Stomach (tissue), 9 donors: Measurements from ENCODE around the gene FOXN3. TPM values are rescaled to one million over a fixed set of nuclear protein-coding genes. Genes with fewer than 3 reads are reported as not detected.

ENCODE experiments used
- DNase-seq, 2 donors: peaks; one replicate each; pipeline versions ENCODE4 v3.0.0 to v3.0.0-alpha.2; 2013 to 2019
- H3K27ac ChIP-seq, 5 donors: fragments of 200-600 bp in 4 of 5; sonication (generic) in 4 of 5; one replicate each; pipeline ENCODE4 v1.5.1; 2013 to 2019; ENCODE audit warnings: mild to moderate bottlenecking in 1 of 5, moderate library complexity in 1 of 5
- H3K27me3 ChIP-seq, 3 donors: fragments of 200-600 bp; sonication (generic); one replicate each; pipeline ENCODE4 v1.5.1; 2017 to 2019; ENCODE audit warnings: mixed run types in 1 of 3
- H3K36me3 ChIP-seq, 4 donors: fragments of 200-600 bp; sonication (generic); 1 replicate in 3 of 4; 2 replicates in 1 of 4; pipeline ENCODE4 v1.5.1; 2016 to 2019
- H3K4me1 ChIP-seq, 4 donors: fragments of 200-600 bp; sonication (generic); one replicate each; pipeline ENCODE4 v1.5.1; 2016 to 2019
- H3K4me3 ChIP-seq, 4 donors: fragments of 200-600 bp; sonication (generic) in 3 of 4; one replicate each; pipeline ENCODE4 v1.5.1; 2016 to 2019; ENCODE audit warnings: mild to moderate bottlenecking in 1 of 4
- H3K9me3 ChIP-seq, 4 donors: fragments of 200-600 bp; sonication (generic); one replicate each; pipeline ENCODE4 v1.5.1; 2016 to 2019
- EP300 ChIP-seq: sonication (generic); formaldehyde crosslinking; IDR thresholded peaks from one replicate; pipeline ENCODE4 v1.6.1; 2017; ENCODE audit warnings: antibody characterized with exemption
- POLR2A ChIP-seq, 4 donors: fragments of 450-650 bp; IDR thresholded peaks; one replicate each; pipeline ENCODE4 v1.6.1; 2016; ENCODE audit warnings: antibody characterized with exemption in 4 of 4, control low read depth in 2 of 4, mild to moderate bottlenecking in 1 of 4, moderate library complexity in 1 of 4
- POLR2AphosphoS5 ChIP-seq, 3 donors: sonication (generic); formaldehyde crosslinking; IDR thresholded peaks; one replicate each; pipeline ENCODE4 v1.6.1; 2016; ENCODE audit warnings: antibody characterized with exemption in 3 of 3
- WGBS, 5 donors: extraction: QIAGEN DNeasy Blood & Tissue Kit in 3 of 5; methylation state at CpG; one replicate each; pipeline versions ENCODE4 v1.1.5 to v1.1.7; 2013 to 2018; 5-methylcytosine and 5-hydroxymethylcytosine counted together
- intact Hi-C: fragments of 100-400 bp; cut with DNase I; formaldehyde crosslinking; loops from one replicate; pipeline ENCODE4 v1.15.1; 2023; ENCODE audit warnings: low total_unique reads
- polyA plus RNA-seq, 3 donors: library from polyadenylated mRNA; stranded (reverse); fragments of 200-250 nt; gene quantifications; one replicate each; pipeline ENCODE4 v1.2.3, GENCODE V29; 2013
- total RNA-seq, 5 donors: library from RNA; depleted of rRNA; stranded (reverse); fragments of >200 nt; gene quantifications; one replicate each; pipeline versions ENCODE4 v1.1.0 to v1.2.3, GENCODE V29; 2014 to 2016
- TF ChIP-seq, protein P1 (sequence below), 7 experiments: fragments of 450-650 bp in 4 of 7; fragments of 200-600 bp in 3 of 7; sonication (generic) in 3 of 7; IDR thresholded peaks; one replicate each; pipeline ENCODE4 v1.5.1; 2016 to 2019; ENCODE audit warnings: antibody characterized with exemption in 7 of 7, control low read depth in 2 of 7, mild to moderate bottlenecking in 1 of 7
- donor health status: healthy with polysubstance abuse.
- donor health status: Bipolar disorder and iron deficiency.
- donor health status: healthy.

Gene FOXN3
- total and polyA plus RNA-seq, 8 donors, result 12.5 to 126 (median 56.6) TPM

DNA sequence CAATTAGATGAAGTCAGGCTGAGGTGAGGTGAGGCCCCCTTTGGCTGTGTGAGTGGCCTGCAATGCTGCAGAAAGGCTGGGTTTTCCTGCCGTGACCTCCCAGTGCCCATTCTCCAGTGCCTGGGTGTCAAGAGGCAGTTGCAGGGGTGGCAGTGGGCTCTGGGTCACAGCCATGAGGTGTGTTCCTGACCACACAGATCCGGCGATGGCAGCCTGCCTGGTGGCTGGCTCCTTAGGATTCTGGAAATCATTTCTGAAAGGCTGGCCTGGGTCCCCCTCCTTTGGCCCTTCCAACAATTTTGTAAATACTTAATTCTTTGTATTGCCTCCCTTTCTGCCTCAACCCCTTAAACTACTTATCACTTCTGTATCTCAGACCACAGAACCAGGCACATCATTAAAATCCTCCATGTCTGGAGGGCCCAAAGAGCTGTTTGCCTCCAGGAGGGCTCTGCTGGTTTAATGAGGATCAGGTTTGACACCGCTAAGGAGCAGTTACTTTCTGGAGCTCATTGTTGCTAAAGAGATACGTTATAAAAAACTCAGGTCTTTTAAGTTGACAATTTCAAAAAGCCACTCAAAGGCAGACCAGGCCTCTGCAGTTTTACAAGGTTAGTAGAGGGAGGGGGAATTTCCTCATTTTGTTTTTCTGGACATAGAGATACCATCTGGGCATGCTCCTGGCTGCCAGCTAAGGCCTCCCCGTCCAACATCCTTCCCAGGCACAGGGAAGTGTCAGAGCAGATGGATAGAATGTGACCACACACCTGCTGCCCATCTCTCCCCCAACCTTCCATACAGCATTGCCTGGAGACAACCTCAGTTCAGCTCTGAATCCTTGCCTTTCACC lies 204.4 kb downstream of the FOXN3 start:
- intact Hi-C loops, result no loop called here
- H3K36me3 ChIP-seq, result peaks cover 0 to 8% (median 0%) of the 10 kb centered on the region in 4 donors
- no peak overlapping the region for H3K27ac ChIP-seq
- no peak for TF ChIP-seq EP300
- TF ChIP-seq, protein P1, sequence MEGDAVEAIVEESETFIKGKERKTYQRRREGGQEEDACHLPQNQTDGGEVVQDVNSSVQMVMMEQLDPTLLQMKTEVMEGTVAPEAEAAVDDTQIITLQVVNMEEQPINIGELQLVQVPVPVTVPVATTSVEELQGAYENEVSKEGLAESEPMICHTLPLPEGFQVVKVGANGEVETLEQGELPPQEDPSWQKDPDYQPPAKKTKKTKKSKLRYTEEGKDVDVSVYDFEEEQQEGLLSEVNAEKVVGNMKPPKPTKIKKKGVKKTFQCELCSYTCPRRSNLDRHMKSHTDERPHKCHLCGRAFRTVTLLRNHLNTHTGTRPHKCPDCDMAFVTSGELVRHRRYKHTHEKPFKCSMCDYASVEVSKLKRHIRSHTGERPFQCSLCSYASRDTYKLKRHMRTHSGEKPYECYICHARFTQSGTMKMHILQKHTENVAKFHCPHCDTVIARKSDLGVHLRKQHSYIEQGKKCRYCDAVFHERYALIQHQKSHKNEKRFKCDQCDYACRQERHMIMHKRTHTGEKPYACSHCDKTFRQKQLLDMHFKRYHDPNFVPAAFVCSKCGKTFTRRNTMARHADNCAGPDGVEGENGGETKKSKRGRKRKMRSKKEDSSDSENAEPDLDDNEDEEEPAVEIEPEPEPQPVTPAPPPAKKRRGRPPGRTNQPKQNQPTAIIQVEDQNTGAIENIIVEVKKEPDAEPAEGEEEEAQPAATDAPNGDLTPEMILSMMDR (IDR thresholded peaks at IDR 0.05), result no peak
- no peak for TF ChIP-seq POLR2AphosphoS5 (IDR thresholded peaks at IDR 0.05)
- TF ChIP-seq POLR2A (IDR thresholded peaks at IDR 0.05), result no peak
- WGBS, 5 donors, result 62 to 82% (median 70%) methylated on average over 6 of the region's 6 CpGs
- no peak overlapping the region for H3K4me3 ChIP-seq
- no peaks in the 10 kb centered on the region for H3K27me3 ChIP-seq
- H3K4me1 ChIP-seq, result peaks cover 16 to 48% (median 34%) of the 10 kb centered on the region in 4 donors
- no peak for DNase-seq
- no peaks in the 10 kb centered on the region for H3K9me3 ChIP-seq

DNA sequence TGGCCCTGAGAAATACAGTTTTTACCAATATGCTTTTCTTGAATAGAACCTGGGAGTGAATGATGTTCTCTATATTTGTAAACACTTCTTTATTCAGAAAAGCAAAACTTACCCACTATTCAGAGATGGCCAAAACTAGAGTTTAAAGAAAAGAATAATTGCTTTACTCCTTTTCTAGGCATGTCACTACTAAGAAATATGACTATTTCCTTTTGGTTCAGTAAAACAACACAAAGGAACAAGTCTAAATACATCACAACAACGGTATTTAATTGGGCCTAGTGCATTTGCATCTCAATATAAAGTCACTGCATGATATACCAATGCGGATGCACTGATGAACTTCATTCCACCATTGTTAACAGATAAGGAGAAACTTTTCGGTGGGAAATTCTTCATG lies 207.5 kb downstream of the FOXN3 start:
- Histone ChIP-seq H3K4me1 (peaks cover 4 to 36% (median 19%) of the 10 kb centered on the region in 4 donors), H3K9me3 (peaks cover 0 to 5% (median 0%) of the 10 kb centered on the region in 4 donors), H3K4me3 (no peak overlapping the region), H3K27me3 (no peaks in the 10 kb centered on the region), H3K36me3 (peaks cover 0 to 14% (median 11%) of the 10 kb centered on the region in 4 donors), H3K27ac (no peak overlapping the region)
- intact Hi-C loops, result no loop called here
- 91 to 97% (median 93%) methylated on average over 3 of the region's 3 CpGs for WGBS, 5 donors
- DNase-seq, result no peak
- TF ChIP-seq, protein P1 (IDR thresholded peaks at IDR 0.05), result no peak
- TF ChIP-seq POLR2A (IDR thresholded peaks at IDR 0.05) (no peak), EP300 (no peak)

DNA sequence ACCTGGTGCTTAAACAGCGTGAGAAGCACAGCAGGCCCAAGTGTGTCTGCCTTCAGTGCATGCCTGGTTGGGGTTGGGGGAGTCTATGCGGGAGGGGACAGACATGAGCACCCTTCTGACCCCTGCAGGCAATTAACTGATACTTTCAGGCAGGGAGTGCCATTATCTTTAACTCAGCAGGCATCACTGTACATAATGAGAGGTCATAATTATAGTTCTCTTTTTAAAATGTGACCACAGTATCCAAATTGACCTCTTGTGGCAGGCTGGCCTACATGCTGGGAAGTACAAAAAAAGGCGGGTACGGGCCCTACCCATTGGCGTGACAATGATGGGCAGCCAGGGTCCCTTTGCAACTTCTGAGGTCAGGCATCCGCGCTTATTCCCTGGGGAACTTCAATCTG lies 209.1 kb downstream of the FOXN3 start:
- no peak overlapping the region for H3K27ac ChIP-seq
- H3K4me1 ChIP-seq, result peaks cover 3 to 33% (median 13%) of the 10 kb centered on the region in 4 donors
- H3K36me3 ChIP-seq, result peaks cover 0 to 13% (median 10%) of the 10 kb centered on the region in 4 donors
- no peaks in the 10 kb centered on the region for H3K27me3 ChIP-seq
- WGBS, 5 donors, result 77 to 92% (median 83%) methylated on average over 7 of the region's 7 CpGs
- peaks cover 0 to 5% (median 0%) of the 10 kb centered on the region in 4 donors for H3K9me3 ChIP-seq
- no peak for TF ChIP-seq POLR2A (IDR thresholded peaks at IDR 0.05)
- H3K4me3 ChIP-seq, result no peak overlapping the region
- intact Hi-C loops, result no loop called here
- DNase-seq, result no peak

DNA sequence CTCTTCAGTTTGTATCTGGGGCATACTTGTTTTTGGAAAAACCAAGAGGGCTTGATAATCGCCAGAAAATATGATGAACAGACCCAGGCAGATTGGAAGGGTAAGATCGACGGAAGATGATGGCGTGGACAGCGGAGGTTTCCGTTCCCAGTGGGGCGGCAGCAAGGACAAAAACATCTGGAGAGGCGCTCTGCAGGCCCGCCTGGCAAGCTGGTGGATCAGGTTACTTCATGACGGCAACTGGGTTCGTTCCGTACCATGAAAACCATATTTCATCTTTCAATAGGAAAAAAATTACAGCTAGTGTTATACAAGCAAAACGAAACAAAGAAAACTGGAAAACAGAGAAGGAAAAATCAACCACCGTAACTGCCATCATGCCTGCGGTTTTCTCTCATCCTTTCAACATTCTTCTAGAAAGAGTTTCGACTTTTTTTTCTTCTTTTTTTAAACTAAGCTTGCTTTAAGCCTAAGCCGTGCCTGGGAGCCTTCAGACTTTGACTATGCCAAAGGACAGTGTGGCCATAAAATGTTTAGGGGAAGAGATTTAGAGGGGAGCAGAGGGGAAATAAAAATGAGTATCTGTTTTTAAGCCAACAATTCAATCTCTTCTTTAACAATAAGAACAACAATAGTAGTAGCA lies 210.5 kb downstream of the FOXN3 start:
- peaks cover 0 to 5% (median 0%) of the 10 kb centered on the region in 4 donors for H3K9me3 ChIP-seq
- intact Hi-C loops, result no loop called here
- DNase-seq, result no peak
- no peaks in the 10 kb centered on the region for H3K27me3 ChIP-seq
- no peak overlapping the region for H3K4me3 ChIP-seq
- H3K27ac ChIP-seq, result no peak overlapping the region
- TF ChIP-seq POLR2A (IDR thresholded peaks at IDR 0.05) (no peak), EP300 (no peak), POLR2AphosphoS5 (IDR thresholded peaks at IDR 0.05) (no peak)
- TF ChIP-seq, protein P1 (IDR thresholded peaks at IDR 0.05), result no peak
- H3K4me1 ChIP-seq, result peaks cover 0 to 40% (median 15%) of the 10 kb centered on the region in 4 donors
- peaks cover 0 to 13% (median 9%) of the 10 kb centered on the region in 4 donors for H3K36me3 ChIP-seq
- 80 to 97% (median 90%) methylated on average over 17 of the region's 17 CpGs for WGBS, 5 donors
